HepG2 (cell line): ENCODE results near the gene ESYT3.

ENCODE experiments used
- POLR2A ChIP-seq, 2 experiments: IDR thresholded peaks; 2 replicates each; pipeline ENCODE4 v1.6.1; 2011; ENCODE audit warnings: low read depth in 2 of 2, low read length in 2 of 2, mild to moderate bottlenecking in 1 of 2, moderate library complexity in 1 of 2; ENCODE audit not compliant: insufficient read depth in 1 of 2
- SP140L ChIP-seq: sonication (generic); formaldehyde crosslinking; IDR thresholded peaks from 2 replicates; pipeline ENCODE4 v1.4.0; 2020; ENCODE audit warnings: missing genetic modification reagents, borderline replicate concordance
- USF2 ChIP-seq, 2 experiments: sonication (generic) in 1 of 2; formaldehyde crosslinking in 1 of 2; IDR thresholded peaks; 2 replicates each; pipeline versions ENCODE4 v1.5.1 to v1.6.1; 2011 to 2020; ENCODE audit warnings: borderline replicate concordance in 1 of 2, low read depth in 1 of 2, low read length in 1 of 2, mild to moderate bottlenecking in 1 of 2, missing genetic modification reagents in 1 of 2, moderate library complexity in 1 of 2

DNA sequence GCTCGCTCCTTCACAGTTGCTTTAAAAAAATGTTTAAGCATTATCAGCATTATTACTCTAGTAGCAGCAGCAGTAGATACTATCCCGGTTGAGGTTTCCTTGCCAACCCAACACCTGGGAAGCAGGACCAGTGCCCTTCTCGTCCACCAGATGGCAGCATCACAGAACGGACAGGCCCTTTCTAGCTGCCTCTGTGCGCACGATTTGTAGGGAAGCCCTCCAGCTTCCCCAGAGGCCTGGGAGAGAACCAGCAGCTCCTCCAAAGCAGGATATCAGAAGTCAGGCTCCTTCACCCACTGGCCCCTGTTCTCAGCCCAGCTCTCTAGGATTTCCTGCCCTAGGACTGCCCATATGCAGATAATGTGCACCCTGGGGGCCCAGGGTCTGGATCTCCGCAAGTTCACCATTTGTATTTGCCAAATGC is 16.8 kb upstream of the ESYT3 start:
- TF ChIP-seq POLR2A (IDR thresholded peaks at IDR 0.05; ENCODE audit: insufficient read depth in 1 of 2, low read depth in 2 of 2, low read length in 2 of 2) (no peak), USF2 (IDR thresholded peaks at IDR 0.05; ENCODE audit: low read depth, low read length) (no peak), USF2 (CRISPR knock-in tag; IDR thresholded peaks at IDR 0.05; ENCODE audit: borderline replicate concordance) (no peak), SP140L (CRISPR knock-in tag) (no peak)
